ENCODE data around the gene GNS. TPM values are rescaled to one million over a fixed set of nuclear protein-coding genes. Genes with fewer than 3 reads are reported as not detected.
A peak's percentile ranks its signal among the peaks of the same experiment; 100 is the strongest.

GNS gene
- total and polyA plus RNA-seq, 2 of the 13 experiments (the other 11 are each of a cell fraction or from before 2014, with no cell fraction given): 49.8 to 51.0 TPM

GRCh38 chr12:64759035-64759894 is at the start of gene GNS (continued):
- TF ChIP-seq PCBP2 (optimal IDR thresholded peaks at IDR 0.05; ENCODE audit: low read depth, low read length, poor library complexity, severe bottlenecking) (no peak), ZNF264 (CRISPR knock-in tag; IDR thresholded peaks at IDR 0.05) (no peak; the same call in 1 of the 2 replicates), ZNF598 (CRISPR knock-in tag; IDR thresholded peaks at IDR 0.05; ENCODE audit: borderline replicate concordance) (peak; percentile 52; the same call in 1 of the 2 replicates), ZNF687 (CRISPR knock-in tag; IDR thresholded peaks at IDR 0.05) (peak; percentile 89), ATM (IDR thresholded peaks at IDR 0.05; ENCODE audit: borderline replicate concordance) (no peak), ZMYM4 (CRISPR knock-in tag; IDR thresholded peaks at IDR 0.05) (peak; percentile 95), XBP1 (CRISPR knock-in tag; IDR thresholded peaks at IDR 0.05) (0 out of 2 replicates have a peak, but pooled peaks have one; percentile 36), HNRNPL (IDR thresholded peaks at IDR 0.05; ENCODE audit: low read depth, low read length) (no peak), ZNF777 (CRISPR knock-in tag; IDR thresholded peaks at IDR 0.05) (peak; percentile 39; the same call in 1 of the 2 replicates), ZNF800 (CRISPR knock-in tag; IDR thresholded peaks at IDR 0.05) (0 out of 2 replicates have a peak, but pooled peaks have one; percentile 39), ZNF672 (CRISPR knock-in tag; IDR thresholded peaks at IDR 0.05) (no peak), MTF1 (CRISPR knock-in tag; IDR thresholded peaks at IDR 0.05) (no peak), ZGPAT (CRISPR knock-in tag; IDR thresholded peaks at IDR 0.05) (peak; percentile 60; the same call in 1 of the 2 replicates), ZZZ3 (CRISPR knock-in tag; IDR thresholded peaks at IDR 0.05; ENCODE audit: borderline replicate concordance) (no peak), ZNF547 (CRISPR knock-in tag; IDR thresholded peaks at IDR 0.05) (peak; percentile 80), REST (IDR thresholded peaks at IDR 0.05; ENCODE audit: borderline replicate concordance in 1 of 2, low read depth in 1 of 2, low read length in 2 of 2) (no peak), SMARCC2 (IDR thresholded peaks at IDR 0.05) (no peak), RNF2 (conservative IDR thresholded peaks at IDR 0.05; ENCODE audit: low read depth) (no peak; the same call in 1 of the 2 replicates)

Measured in HepG2 (cell line).